Activated CD8-positive, alpha-beta memory T cell treated with anti-CD3 and anti-CD28 coated beads, Interleukin-2, amount 50 U/mL, for 1 hour (primary cell): ENCODE measurements around the gene GPR107.

Experiments
- DNase-seq: peaks from one replicate; pipeline ENCODE4 v3.0.0-alpha.2; 2020; ENCODE audit errors: extremely low read depth

The GPR107 gene

GRCh38 chr9:130183133-130183762, 129.5 kb downstream of the GPR107 start:
- no peak for DNase-seq

GRCh38 chr9:130185017-130185416, 131.3 kb downstream of the GPR107 start:
- no peak for DNase-seq

- no peak for DNase-seq
These were observed 131.9 kb downstream of the GPR107 start for GRCh38 chr9:130185490-130186031.

GRCh38 chr9:130186051-130186450, 132.3 kb downstream of the GPR107 start:
- no peak for DNase-seq

GRCh38 chr9:130186839-130187522, 133.3 kb downstream of the GPR107 start:
- DNase-seq: no peak

- DNase-seq: no peak
These were observed 133.8 kb downstream of the GPR107 start for GRCh38 chr9:130187523-130187846.

- no peak for DNase-seq
These were observed 135.3 kb downstream of the GPR107 start for GRCh38 chr9:130188860-130189481.
